Lower leg skin (tissue), 3 donors: Measurements from ENCODE around the gene CFAP73.

Experiments
- CTCF ChIP-seq, 3 donors: fragments of 450-650 bp; IDR thresholded peaks; one replicate each; pipeline ENCODE4 v1.5.1; 2016; ENCODE audit warnings: antibody characterized with exemption in 3 of 3, mild to moderate bottlenecking in 3 of 3, moderate library complexity in 2 of 3
- POLR2A ChIP-seq, 2 donors: fragments of 450-650 bp; IDR thresholded peaks; one replicate each; pipeline ENCODE4 v1.6.1; 2016 to 2017; ENCODE audit warnings: antibody characterized with exemption in 2 of 2, mild to moderate bottlenecking in 1 of 2, moderate library complexity in 1 of 2

GRCh38 chr12:113137861-113138783 is 11.4 kb upstream of the CFAP73 start:
- TF ChIP-seq CTCF (IDR thresholded peaks at IDR 0.05) (no peak), POLR2A (IDR thresholded peaks at IDR 0.05) (no peak)
